WERI-Rb-1 (cell line): ENCODE results near the gene COTL1.
"Not testable (repeated sequence)": the region's sequence is repeated elsewhere in the genome, so short reads cannot be mapped to it uniquely, and the experiment has no call there.

Experiments used
- DNase-seq: peaks from one replicate; pipeline ENCODE4 v3.0.0-alpha.2; 2020
- H3K27ac ChIP-seq: fragments of 250-450 bp; sonication (Bioruptor Pico); 2 replicates; pipeline ENCODE4 v1.5.1; 2020; ENCODE audit warnings: mild to moderate bottlenecking, moderate library complexity
- H3K27me3 ChIP-seq: fragments of 250-450 bp; sonication (Bioruptor Pico); 2 replicates; pipeline ENCODE4 v1.5.1; 2021; ENCODE audit warnings: mild to moderate bottlenecking, low read depth, moderate library complexity; ENCODE audit not compliant: insufficient read depth, severe bottlenecking
- H3K36me3 ChIP-seq: fragments of 250-450 bp; sonication (Bioruptor Pico); 2 replicates; pipeline ENCODE4 v1.5.1; 2020; ENCODE audit warnings: mild to moderate bottlenecking, moderate library complexity
- H3K4me3 ChIP-seq: 2 replicates; pipeline ENCODE4 v1.5.1; 2011; ENCODE audit warnings: low read depth, mild to moderate bottlenecking, control low read depth, low read length
- H3K9me3 ChIP-seq: fragments of 250-450 bp; sonication (Bioruptor Pico); 2 replicates; pipeline ENCODE4 v1.5.1; 2021; ENCODE audit warnings: mild to moderate bottlenecking, moderate library complexity; ENCODE audit not compliant: severe bottlenecking
- TF ChIP-seq, protein P1 (sequence below): IDR thresholded peaks from 2 replicates; pipeline ENCODE4 v1.5.1; 2011; ENCODE audit warnings: low read depth, mild to moderate bottlenecking, control low read depth, inconsistent platforms, low read length

COTL1 gene

GRCh38 chr16:84560269-84560668, 57.6 kb downstream of the COTL1 start:
- H3K27ac ChIP-seq, result no peak overlapping the region

GRCh38 chr16:84559311-84559932, 58.5 kb downstream of the COTL1 start:
- no peaks in the 10 kb centered on the region for H3K36me3 ChIP-seq
- H3K27me3 ChIP-seq, result no peaks in the 10 kb centered on the region
- H3K9me3 ChIP-seq, result no peaks in the 10 kb centered on the region
- H3K4me3 ChIP-seq, result no peak overlapping the region
- TF ChIP-seq, protein P1, sequence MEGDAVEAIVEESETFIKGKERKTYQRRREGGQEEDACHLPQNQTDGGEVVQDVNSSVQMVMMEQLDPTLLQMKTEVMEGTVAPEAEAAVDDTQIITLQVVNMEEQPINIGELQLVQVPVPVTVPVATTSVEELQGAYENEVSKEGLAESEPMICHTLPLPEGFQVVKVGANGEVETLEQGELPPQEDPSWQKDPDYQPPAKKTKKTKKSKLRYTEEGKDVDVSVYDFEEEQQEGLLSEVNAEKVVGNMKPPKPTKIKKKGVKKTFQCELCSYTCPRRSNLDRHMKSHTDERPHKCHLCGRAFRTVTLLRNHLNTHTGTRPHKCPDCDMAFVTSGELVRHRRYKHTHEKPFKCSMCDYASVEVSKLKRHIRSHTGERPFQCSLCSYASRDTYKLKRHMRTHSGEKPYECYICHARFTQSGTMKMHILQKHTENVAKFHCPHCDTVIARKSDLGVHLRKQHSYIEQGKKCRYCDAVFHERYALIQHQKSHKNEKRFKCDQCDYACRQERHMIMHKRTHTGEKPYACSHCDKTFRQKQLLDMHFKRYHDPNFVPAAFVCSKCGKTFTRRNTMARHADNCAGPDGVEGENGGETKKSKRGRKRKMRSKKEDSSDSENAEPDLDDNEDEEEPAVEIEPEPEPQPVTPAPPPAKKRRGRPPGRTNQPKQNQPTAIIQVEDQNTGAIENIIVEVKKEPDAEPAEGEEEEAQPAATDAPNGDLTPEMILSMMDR, result no peak
- no peak overlapping the region for H3K27ac ChIP-seq
- no peak for DNase-seq

More at GRCh38 chr16:84560269-84560668, 57.6 kb downstream of the COTL1 start:
- H3K36me3 ChIP-seq, result no peaks in the 10 kb centered on the region
- TF ChIP-seq, protein P1, result no peak
- no peaks in the 10 kb centered on the region for H3K27me3 ChIP-seq
- H3K4me3 ChIP-seq, result no peak overlapping the region
- H3K9me3 ChIP-seq, result no peaks in the 10 kb centered on the region
- DNase-seq, result no peak

- not testable (repeated sequence) for H3K27me3 ChIP-seq, H3K4me3 ChIP-seq, DNase-seq, H3K27ac ChIP-seq, H3K36me3 ChIP-seq, H3K9me3 ChIP-seq
Measured at GRCh38 chr16:84558850-84559249, 59.0 kb downstream of the COTL1 start.

GRCh38 chr16:84557504-84557903, 60.4 kb downstream of the COTL1 start:
- H3K27ac ChIP-seq, result no peak overlapping the region
- no peak overlapping the region for H3K4me3 ChIP-seq
- no peaks in the 10 kb centered on the region for H3K27me3 ChIP-seq
- no peak for DNase-seq
- no peaks in the 10 kb centered on the region for H3K36me3 ChIP-seq
- H3K9me3 ChIP-seq, result no peaks in the 10 kb centered on the region
- TF ChIP-seq, protein P1, result no peak

DNA sequence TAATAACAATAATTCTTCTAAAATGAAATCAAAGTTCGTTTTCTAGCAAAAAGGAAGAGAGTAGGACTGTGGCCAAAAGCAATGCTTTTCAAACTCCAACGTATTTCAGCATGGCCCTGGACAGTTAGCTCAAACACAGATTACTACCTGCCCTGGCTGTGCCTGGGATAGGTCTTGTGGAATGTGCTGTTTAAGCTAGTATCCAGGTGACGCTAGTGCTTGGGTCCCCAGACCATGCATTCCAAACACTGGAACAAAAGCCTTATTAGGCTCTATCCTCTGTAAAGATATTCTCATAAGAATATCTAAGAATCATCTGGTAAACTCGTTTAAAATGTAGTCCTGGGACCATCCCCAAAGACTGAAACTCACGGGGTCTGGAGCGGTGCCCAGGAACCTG, 60.8 kb downstream of the COTL1 start:
- DNase-seq, result no peak
- TF ChIP-seq, protein P1, result no peak

DNA sequence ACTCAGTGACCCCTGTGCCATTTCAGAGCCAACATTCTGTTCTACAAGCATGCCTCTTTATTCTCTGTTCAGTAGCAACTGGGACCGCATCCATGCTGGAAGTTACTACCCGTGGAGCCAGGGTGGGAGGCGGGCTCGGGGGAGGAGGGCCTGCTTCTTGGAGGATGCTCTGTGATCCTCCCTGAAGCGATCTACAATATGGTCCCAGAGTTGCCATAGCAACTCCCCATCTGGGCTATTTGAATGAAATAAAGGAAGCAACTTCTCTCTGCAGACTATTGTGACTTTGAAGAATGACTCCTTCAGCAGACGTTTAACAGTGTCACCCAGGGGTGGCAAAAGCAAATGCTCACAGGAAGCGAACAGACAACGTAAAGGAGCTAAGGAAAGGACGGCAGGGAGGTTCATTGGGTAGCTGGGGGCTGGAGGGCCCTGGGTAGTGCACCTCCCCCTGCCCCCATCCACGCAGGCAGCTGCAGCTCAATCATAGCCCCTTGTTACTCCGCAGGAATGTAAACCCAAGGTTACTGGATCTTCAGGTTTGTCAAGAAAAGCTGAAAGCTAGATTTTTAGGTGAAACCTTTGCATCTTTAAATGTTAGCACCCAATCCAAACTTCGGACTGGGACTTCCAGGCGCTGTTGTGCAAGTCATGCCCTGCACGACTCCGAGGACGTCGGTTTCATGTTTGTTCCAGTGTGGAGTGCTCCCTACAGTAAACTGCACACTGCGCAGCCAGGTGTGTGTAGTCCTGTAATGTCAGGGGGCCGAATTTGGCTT, 62.3 kb downstream of the COTL1 start:
- DNase-seq, result no peak
- no peak overlapping the region for H3K27ac ChIP-seq
- no peak overlapping the region for H3K4me3 ChIP-seq
- no peaks in the 10 kb centered on the region for H3K9me3 ChIP-seq
- H3K36me3 ChIP-seq, result no peaks in the 10 kb centered on the region
- no peaks in the 10 kb centered on the region for H3K27me3 ChIP-seq
- TF ChIP-seq, protein P1, result no peak

More for the DNA sequence above, 60.8 kb downstream of the COTL1 start:
- H3K36me3 ChIP-seq, result no peaks in the 10 kb centered on the region
- H3K4me3 ChIP-seq, result no peak overlapping the region
- H3K27me3 ChIP-seq, result no peaks in the 10 kb centered on the region
- no peak overlapping the region for H3K27ac ChIP-seq
- H3K9me3 ChIP-seq, result no peaks in the 10 kb centered on the region
